ENCODE measurements around the gene PPP1R3D.
"Not testable (repeated sequence)": the region's sequence is repeated elsewhere in the genome, so short reads cannot be mapped to it uniquely, and the experiment has no call there.

Gene PPP1R3D

GRCh38 chr20:59912609-59913008 is 27.5 kb downstream of the PPP1R3D start:
- no peak for TF ChIP-seq CTCF (conservative IDR thresholded peaks at IDR 0.05)
- no peak overlapping the region for H3K27ac ChIP-seq

GRCh38 chr20:59911041-59911440 is 29.1 kb downstream of the PPP1R3D start:
- no peak for TF ChIP-seq CTCF (conservative IDR thresholded peaks at IDR 0.05)
- no peak overlapping the region for H3K27ac ChIP-seq

- no peak overlapping the region for H3K27ac ChIP-seq
- TF ChIP-seq CTCF (conservative IDR thresholded peaks at IDR 0.05): no peak
These were observed 31.2 kb downstream of the PPP1R3D start for GRCh38 chr20:59908855-59909254.

GRCh38 chr20:59903621-59904020 is 36.5 kb downstream of the PPP1R3D start:
- TF ChIP-seq CTCF (conservative IDR thresholded peaks at IDR 0.05): no peak
- peak overlapping the region; percentile 73 for H3K27ac ChIP-seq

- H3K27ac ChIP-seq: peak overlapping the region; percentile 73
- no peak for TF ChIP-seq CTCF (conservative IDR thresholded peaks at IDR 0.05)
These were observed 37.6 kb downstream of the PPP1R3D start for GRCh38 chr20:59902470-59902869.

GRCh38 chr20:59895908-59896307 is 44.2 kb downstream of the PPP1R3D start:
- no peak overlapping the region for H3K27ac ChIP-seq
- no peak for TF ChIP-seq CTCF (conservative IDR thresholded peaks at IDR 0.05)

- H3K27ac ChIP-seq: peak overlapping the region; percentile 31
- TF ChIP-seq CTCF (conservative IDR thresholded peaks at IDR 0.05): no peak
These were observed 48.5 kb downstream of the PPP1R3D start for GRCh38 chr20:59891581-59891980.

DNA sequence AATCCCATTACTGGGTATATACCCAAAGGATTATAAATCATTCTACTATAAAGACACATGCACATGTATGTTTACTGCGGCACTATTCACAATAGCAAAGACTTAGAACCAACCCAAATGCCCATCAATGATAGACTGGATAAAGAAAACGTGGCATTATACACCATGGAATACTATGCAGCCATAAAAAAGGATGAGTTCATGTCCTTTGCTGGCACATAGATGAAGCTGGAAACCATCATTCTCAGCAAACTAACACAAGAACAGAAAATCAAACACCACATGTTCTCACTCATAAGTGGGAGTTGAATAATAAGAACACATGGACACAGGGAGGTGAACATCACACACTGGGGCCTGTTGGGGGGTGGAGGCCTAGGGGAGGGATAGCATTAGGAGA is 50.1 kb downstream of the PPP1R3D start:
- not testable (repeated sequence) for H3K27ac ChIP-seq

Data from VCaP (cell line).